ENCODE data around the gene CLIP4.
"Not testable (repeated sequence)": the region's sequence is repeated elsewhere in the genome, so short reads cannot be mapped to it uniquely, and the experiment has no call there.

The CLIP4 gene, protein sequence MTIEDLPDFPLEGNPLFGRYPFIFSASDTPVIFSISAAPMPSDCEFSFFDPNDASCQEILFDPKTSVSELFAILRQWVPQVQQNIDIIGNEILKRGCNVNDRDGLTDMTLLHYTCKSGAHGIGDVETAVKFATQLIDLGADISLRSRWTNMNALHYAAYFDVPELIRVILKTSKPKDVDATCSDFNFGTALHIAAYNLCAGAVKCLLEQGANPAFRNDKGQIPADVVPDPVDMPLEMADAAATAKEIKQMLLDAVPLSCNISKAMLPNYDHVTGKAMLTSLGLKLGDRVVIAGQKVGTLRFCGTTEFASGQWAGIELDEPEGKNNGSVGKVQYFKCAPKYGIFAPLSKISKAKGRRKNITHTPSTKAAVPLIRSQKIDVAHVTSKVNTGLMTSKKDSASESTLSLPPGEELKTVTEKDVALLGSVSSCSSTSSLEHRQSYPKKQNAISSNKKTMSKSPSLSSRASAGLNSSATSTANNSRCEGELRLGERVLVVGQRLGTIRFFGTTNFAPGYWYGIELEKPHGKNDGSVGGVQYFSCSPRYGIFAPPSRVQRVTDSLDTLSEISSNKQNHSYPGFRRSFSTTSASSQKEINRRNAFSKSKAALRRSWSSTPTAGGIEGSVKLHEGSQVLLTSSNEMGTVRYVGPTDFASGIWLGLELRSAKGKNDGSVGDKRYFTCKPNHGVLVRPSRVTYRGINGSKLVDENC

DNA sequence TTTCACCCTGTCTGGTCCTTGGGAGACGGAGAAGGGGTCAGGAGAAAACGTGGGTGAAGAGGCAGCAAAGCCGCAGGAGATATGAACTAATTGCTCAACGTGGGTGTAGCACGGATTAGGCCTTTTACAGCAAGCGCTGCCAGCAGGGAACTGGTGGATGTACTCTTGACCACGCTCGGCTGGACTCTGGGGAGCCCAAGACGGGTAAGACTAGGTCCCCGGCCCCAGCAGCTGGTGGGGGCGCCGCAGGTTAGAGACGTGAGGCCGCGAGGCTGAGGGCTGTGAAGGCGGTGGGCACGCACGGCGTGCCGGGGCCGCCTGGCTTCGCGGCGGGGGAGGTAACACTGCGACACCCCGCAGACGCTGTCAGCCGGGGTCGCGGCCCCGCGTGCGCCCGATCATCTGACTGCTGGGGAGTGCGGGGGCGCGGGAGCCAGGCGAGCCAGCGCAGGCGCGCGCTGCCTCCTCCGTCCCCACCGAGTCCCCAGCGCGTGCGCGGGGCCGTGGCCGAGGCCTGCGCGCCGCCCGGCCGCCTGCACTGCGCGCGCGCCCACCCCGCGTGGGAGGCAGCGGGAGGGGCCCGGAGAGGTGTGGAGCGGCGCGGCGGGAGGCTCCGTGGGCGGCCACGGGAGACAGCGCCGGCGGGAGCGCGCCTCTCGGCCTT, at the start of gene CLIP4:
CLIP4 (plus strand) TSS at position 470 of the 664 bp plus-strand sequence. CDS start 5,974 bp downstream, outside the sequence.
- no peak for DNase-seq

DNA sequence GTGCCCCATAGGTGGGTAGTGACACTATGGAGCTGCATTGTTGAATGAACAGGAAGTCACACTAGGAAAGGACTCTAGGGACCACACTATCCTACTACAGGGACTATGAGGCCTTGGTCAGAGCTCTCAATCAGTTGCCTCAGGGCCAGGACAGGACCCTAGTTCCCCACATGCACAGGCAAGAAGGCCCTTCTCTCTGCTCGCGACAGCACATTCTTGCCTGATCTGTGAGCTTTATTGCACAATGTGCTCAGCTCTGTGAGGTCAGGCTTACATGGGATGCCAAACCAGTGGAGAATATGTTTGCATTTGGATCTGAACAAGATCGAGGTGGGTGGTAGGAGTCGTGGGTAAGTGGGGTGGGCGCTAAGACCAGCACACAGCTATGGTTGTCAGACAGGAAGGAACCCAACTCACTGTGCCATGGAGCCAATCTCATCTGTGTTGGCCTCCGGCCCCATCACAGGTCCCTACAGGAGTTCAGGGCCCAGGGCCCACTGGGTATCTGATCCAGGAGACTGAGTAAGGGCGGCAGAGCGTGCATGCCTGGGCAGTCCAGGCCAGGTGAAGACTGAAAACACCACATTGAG, 48.8 kb upstream of the CLIP4 start:
- no peak for DNase-seq

DNA sequence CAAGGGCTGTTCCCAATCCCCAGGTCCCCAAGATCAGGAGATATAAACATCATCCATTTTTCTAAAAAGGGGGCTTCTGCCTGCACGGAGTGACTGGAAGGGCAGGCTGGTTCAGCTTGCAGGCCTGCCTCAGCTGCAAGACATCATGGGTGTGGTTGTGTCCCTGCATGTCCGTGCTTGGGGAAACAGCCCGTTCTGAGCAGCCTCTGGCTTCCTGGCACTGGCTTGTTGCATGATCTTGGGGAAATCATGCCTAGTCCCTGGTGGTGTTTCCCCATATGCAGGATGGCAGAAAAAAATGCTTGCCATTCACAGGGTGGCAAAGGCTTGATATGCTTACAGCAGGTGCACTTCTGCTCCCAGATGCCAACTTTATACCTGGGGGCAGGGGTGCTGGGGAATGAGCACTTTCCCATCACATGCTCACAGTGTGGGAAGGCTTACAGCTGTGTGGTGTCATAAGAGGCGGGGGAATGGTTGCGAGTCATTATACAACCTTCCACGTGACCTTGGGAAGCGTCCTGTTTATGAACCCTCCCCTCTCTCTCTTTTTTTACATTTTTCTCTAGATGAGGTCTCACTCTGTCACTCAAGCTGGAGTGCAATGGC, 48.1 kb upstream of the CLIP4 start:
- no peak for DNase-seq

DNA sequence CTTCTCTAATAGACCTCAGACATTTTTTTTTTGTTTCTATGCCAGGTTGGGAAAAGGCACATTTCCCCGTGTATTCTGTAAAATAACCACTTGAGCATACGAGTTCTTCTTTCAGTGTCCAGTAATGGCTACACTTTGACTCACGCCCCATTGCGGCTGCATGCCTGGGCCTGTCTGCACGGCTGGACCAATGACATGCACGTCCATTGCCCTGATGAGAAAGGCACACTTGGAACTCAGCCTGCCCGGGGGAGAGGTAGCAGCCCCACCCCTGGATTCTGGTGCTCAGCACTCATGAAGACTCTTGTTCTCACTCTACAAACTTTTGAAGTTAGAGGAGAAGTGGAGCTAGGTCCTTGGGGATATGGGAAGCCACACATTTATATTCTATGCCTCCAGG, 46.7 kb upstream of the CLIP4 start:
- DNase-seq: no peak

DNA sequence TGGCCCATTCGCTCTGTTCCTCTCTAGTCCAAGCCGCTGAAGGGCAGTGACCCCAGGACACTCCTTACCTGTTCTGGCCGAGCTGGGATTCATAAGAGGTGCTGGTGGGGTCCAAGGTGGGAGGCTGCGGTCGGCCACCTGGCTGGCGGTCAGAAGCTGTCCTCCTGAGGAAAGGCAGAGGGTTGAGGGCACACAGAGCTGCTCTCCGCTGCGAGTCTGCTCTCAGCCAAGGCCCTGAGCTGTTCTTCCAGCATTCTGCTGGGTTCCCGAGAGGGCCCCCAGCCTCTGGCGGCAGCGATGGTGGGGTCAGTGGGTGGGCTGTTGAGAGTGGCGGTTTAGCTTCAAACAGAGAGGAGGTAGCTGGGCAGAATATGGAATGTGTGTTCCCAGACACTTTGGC, 44.7 kb upstream of the CLIP4 start:
- no peak for DNase-seq

DNA sequence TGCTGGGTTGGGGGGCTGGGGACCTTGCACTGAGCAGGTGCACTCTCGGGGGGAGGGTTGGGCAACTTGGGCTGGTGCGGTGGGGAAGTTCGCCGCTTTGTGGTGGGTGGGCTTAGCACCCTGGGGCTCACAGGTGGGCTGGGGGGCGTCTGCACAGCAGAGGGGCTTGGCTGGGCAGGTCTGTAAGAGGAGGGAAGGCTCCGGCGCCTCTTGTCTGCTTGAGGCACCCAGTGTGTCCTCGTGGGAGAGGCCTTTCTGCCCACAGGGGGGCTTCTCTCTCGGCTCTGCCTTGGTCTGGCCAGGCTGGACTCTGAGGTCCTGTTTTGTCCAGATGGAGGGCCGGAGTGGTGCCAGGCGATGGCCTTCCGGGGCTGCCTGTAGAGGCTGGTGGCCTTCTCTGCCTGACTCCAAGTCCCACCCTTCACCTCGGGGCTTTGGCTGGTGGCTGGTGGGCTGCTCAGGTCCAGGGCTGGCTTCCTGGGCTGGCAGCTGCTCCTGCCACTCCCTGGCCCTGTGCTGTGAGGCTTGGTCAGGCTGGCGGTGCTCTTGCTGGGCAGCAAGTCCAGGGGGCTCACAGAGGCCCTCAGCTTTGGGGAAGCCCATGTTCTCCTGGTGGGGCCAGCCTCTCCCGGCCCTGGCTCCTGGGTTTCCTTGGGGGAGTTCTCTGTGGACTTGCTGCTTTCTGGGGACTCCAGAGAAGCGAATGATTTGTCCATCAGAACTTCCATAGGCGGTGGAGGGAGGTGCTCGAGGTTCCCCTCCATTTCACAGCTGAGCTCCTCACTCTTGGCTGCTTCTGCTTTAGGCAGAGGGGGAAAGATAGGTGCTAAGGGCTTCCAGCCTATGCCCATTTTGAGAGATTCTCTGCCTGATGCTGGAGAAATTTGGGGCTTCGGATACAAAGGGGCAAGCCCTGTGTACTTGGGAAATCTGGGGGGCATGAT, 43.9 kb upstream of the CLIP4 start:
- DNase-seq: no peak

DNA sequence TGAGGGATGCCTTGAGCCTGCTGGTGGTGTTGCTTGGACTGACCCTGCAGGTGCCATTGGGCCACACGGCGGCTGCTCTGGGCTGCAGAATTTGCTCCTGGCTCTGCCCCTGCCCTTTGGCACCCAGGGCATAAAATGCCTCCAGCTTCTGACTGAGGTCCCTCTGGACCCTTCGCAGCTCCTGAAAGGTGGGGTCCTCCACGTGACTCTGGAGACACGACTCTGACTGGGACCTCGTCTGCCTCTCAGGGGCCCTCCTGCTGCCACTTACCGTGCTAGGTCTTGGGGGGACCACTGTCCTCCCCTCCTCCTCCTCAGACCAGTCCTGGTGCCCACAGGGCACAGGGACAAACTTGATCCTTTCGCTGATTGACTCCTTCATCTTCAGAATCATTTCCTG, 43.0 kb upstream of the CLIP4 start:
- DNase-seq: no peak

DNA sequence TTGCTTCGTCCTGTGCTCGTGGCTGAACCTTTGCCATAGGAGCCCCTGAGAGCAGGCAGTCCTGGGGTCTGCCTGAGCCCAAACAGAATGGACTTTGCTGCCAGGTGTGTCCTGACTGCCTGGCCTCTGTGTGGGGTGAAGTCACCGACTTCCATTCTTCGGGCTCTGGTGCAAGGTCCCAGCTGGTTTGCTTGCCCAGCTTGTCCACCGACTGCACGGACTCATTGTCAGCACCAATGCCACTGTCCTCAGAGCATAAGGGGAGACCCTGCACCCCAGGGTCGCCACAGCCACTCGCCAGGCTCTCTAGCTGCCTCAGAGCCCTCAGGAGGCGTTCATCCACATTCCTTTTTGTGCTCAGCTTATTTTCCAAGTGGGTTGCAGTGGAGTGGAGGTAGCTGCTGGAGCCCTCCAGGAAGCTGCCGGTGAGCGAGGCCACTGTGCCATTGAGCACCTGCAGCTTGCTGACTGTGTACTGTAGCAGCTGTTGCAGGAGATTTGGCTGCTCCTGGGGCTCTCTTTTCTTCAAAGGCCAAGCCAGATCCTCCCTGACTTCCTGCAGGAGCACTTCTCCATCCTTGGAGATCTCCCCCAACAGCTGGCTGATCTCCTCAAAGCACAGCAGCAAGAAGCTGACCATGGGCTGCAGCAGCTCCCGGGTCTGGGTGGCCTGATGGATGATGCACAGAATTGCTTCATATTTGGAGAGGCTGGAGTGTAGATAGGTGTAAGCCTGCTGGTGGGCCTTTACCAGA, 42.1 kb upstream of the CLIP4 start:
- no peak for DNase-seq

DNA sequence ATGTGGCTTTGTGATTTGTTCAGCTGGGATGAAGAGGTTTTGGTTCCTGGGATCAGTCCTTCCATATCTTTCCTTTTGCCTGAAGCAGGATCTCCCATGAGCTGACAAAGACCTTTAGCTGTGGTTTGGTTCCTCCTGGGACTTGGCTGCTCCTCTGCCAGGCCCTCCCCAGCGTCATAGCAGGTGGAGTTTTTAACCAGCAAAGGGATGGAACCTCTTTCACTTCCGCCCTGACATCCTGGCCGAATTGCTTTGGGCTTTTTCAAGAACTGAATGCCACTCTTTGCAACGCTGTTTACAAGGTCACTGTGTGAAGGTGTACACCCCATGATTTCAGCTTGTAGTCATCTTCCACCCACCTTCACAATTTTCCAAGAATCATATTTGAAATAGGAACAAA, 41.3 kb upstream of the CLIP4 start:
- no peak for DNase-seq

DNA sequence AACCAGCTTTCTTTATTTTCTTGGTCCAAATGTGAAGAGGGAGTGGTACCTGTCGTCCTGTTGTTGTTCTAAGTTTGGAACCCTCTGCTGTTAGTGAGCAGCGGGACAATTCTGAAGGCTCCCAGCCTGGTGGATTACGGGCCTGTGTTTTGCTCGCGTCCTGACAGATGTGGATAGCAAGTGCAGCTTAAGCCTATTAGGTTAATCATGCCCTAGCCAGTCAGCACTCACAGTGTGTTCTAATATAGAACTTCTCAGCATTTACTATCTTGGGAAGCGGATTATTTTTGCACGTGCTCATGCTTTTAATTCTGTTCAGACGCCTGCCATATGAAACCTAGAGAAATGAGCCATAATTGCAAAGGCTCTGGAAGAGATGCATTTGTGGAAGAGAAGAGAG, 40.8 kb upstream of the CLIP4 start, which contains the start of gene PCARE:
PCARE (minus strand) TSS at position 113 of the 400 bp plus-strand sequence. CDS start 262 bp downstream, outside the sequence.
- no peak for DNase-seq

DNA sequence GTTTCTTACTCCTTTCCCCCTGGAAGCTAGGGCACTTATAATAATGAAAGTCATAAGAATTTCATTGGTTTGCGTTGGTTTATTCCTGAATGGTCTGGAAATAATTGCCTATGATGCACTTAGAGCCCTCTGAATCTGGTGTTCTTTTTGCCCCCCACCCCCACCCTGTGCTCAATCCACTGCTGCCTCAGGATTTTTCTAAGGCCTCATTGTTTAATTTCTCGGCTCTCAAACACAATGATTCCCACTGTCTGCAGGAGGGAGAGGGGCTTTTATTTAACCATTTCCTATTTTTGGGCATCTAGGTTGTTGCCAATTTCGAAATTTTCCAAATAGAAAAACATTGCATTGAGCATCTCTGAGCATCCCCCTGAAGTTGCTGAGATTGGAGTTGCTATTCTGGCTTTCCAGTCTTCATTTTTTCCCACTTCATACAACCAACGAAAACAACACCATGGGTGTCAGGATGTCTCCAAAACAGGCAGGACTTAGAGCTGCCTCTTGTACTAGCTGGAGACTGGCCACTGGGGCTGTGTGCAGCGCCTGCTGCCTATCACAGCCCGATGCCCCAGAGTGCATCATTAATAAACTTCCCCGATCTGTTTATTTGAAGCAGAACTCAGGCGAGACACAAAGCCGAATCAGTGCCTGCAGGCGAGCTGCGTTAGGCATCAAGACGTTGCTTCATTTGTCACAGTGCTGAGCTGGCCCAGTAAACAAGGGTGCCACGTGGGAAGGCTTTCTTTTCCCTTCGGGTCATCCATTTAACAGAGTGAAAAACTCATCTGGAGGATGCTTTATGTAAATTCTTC, 39.1 kb upstream of the CLIP4 start:
- no peak for DNase-seq

DNA sequence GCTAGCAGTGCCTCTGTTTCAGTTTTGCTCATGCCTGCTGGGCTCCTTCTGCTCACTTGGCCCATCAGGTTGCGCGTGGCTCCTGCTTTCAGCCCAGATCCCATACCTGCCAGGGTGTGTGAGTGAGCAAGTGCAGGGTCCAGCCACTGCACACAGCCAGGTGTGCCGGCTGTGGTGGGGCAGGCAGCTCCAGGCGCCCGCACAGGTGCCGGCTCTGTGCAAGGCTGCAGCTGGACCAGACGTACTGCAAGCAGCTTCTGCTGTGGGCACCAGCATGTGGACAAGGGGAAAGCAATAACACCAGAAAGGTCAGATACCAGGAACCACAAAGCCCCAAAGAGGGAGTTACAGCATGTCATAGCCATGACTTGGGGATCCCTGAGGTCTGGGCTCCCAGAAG, 35.3 kb upstream of the CLIP4 start:
- no peak for DNase-seq

DNA sequence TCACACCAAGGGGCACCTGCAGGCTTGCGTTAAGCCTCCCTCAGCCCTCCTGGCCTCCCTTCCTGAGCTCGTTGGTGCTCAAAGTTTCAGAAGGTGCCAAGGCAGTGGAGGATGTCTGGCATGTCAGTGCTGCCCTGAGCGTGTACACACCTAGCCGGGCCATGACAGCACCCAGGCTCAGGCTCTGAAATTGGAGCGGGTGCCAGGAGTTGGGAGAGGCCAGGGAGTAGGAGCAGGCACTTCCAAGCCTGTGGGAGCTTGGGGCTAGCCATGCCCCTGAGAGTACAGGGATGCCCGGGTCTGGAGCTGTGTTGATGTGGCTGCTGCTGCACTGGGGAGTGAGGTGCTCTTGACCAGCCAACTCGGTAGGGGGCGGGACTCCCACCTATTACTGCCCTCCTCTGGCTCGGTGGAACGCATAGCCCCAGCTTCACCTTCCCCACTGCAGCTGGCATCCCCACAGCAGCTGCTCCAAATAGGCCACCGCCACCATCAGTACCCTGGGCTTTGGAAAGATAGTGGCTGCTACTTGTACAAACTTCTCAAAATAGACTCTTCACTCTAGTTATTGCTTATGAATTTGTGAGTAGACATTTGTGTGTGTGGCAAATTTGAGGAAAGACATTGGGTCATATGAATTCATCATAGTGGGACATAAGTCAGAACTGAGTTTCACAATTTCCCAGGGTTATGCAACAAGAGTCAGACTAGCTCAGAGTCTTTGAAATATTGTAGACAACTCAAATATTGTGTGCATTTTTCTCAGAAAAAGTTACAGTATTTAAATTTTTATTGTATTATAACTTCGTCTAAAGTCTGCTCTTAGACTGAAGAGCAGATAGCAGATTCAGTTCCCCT, 34.1 kb upstream of the CLIP4 start:
- no peak for DNase-seq

DNA sequence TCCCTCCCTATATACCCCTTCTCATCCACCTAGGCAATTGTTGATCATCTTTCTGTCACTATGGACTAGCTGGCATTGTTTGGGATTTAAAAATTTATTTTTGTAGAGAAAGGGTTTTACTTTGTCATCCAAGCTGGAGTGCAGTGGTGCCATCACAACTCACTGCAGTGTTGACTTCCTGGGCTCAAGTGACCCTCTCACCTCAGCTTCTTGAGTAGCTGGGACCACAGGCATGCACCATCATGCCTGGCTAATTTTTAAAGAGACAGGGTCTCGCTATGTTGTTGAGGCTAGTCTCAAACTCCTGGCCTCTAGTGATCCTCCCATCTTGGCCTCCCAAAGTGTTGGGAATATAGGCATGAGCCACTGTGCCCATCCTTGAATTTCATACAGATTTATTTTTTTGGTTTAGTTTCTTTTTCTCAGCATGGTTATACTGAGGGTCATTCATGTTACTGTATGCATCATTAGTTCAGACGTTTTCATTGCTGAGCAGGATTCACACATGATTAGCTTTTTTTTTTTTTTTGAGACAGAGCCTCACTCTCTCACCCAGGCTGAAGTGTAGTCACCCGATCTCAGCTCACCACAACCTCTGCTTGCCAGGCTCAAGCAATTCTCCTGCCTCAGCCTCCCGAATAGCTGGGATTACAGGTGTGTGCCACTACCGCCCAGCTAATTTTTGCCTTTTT, 32.3 kb upstream of the CLIP4 start:
- DNase-seq: no peak

DNA sequence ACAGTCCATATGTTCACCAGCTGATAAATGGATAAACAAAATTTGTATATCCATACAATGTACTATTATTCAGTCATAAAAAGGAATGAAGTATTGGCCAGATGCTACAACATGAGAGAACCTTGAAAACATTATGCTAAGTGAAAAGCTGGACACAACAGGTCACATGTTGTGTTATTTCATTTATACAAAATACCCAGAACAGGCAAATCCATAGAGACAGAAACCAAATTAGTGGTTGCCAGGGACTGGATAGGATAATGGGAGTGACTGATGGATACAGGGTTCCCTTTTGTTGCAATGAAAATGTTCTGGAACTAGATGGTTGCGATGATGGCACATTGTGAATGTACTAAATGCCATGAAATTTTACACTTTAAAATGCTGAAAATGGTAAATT, 30.7 kb upstream of the CLIP4 start:
- DNase-seq: no peak

DNA sequence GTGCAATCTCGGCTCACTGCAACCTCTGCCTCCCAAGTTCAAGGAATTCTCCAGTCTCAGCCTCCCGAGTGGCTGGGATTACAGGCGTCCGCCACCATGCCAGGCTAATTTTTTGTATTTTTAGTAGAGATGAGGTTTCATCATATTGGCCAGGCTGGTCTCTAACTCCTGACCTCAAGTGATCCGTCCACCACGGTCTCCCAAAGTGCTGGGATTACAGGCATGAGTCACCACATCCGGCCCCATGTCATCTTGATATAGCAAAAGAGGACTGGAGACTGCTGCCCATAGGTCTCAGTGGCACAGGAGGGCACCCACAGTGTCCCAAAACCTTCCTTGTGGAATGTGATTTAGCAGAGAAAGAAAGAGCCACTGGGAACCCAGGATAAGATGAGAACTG, 24.9 kb upstream of the CLIP4 start:
- DNase-seq: not testable (repeated sequence)

DNA sequence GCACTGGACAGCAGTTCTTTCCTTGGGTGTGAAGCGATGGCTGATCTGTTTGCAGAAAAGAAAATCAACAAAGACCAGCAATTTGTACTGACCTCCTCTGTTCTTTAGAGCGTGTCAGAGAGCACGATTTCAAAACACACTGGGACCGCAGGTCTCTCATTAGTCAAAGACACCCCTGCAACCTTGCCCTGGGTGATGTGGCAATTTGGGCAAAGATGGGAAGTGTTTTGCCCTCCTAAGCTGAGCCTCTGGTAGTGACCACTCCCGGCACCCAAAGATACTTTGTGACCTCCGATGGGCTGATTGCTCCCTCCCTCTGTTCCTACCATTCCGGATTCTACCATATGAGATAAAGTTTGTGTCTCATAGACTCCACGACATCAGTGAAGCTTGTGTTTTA, 18.2 kb upstream of the CLIP4 start:
- DNase-seq: no peak

DNA sequence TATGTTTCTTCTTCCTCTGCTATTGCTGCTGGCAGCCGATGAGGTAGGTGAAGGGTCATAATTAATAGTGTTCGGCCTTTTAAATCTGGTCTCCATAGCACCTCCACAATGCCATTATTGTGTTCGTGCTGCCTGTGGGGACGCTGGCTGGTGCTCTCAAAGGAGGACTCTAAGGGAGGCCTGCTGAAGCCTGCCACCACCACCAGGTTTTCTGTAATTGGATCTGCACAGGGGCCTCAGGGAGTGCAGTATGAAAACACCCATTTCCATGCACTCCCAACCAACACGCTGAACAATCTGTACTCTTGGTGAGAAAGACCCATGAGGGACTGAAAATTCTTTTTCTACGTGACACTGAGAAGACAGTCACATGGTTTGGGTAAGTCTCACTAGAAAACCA, 17.6 kb upstream of the CLIP4 start:
- DNase-seq: no peak
